ENCODE results near the gene RAD52.

DNA sequence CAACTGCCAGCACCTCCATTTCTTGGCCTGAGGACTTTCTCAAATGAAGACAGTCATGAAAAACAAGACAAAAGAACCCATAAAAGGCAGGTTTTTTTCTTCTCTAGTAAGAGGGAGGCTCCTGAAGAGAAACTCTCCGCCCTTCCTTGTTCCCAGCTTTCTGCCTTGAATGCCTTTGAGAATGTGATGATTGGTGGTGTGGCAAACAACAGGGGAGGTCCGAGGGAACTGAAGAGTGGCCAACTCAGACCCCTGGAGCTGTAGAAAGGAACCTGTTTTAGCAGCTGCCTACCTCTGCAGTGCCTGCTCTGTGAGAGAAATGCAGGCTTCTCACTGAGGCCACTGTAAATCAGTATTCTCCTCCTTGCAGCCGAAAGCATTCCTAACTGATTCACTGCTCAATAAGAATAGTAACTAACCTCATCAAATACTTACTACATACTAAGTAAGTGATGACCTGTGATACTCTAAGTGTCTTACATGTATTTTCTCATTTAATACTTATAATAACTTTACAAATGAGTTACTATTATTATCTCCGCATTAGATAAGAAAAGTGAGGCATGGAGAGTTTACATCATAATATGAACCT lies 24.9 kb upstream of the RAD52 start:
- TF ChIP-seq CTCF (IDR thresholded peaks at IDR 0.05 in 4 of 5, conservative IDR thresholded peaks at IDR 0.05 in 1 of 5) (no peak), POLR2A (IDR thresholded peaks at IDR 0.05) (no peak)

All from gastrocnemius medialis (tissue), 4 donors.